Hematopoietic multipotent progenitor cell treated with erythropoietin and hydrocortisone succinate and interleukin-3 and kit ligand, for 8 days (in vitro differentiated cells): ENCODE measurements around the gene MAD1L1.

ENCODE experiments used
- DNase-seq: peaks from one replicate; pipeline ENCODE4 v3.0.0-alpha.2; 2015

The MAD1L1 gene

DNA sequence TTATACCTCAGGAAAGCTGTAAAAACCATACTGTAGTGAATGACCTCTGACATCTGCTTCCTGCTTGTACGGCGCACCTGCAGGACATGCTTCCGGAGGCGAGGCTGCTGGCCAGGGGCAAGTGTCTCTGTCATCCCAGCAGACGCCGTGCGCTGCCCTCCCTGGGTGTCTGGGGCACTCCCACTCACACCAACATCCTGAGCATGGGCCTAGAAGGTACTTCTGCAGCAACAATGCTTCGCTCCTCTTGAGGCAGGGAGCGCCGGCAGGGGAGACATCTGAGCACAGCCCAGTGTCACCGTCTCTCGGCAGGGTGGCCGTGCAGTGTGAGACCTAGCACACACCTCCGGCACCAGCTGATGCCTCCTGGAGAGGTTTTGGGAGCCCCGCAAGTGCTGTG lies 269.2 kb downstream of the MAD1L1 start:
- DNase-seq: no peak

- peak; percentile 84 for DNase-seq
These were observed 271.0 kb downstream of the MAD1L1 start for GRCh38 chr7:1961701-1962276.

DNA sequence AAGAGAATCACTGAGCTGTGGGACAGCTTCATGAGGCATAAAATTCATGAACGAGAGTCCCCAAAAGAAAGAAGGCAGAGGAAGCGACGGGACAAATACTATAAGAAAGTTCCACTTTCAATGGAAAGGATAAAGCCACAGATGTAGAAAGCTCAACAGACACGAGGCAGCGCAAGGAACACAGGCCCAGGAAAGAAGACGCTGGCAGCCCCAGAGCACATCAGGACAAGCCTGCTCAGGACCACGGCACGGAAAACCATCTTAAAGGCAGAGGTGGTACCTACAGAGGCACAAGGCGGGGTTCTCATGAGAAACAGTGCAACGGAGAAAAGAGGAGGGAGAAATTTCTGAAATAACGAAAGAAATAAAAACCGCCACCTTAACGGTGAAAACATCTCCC lies 273.4 kb downstream of the MAD1L1 start:
- DNase-seq: no peak

DNA sequence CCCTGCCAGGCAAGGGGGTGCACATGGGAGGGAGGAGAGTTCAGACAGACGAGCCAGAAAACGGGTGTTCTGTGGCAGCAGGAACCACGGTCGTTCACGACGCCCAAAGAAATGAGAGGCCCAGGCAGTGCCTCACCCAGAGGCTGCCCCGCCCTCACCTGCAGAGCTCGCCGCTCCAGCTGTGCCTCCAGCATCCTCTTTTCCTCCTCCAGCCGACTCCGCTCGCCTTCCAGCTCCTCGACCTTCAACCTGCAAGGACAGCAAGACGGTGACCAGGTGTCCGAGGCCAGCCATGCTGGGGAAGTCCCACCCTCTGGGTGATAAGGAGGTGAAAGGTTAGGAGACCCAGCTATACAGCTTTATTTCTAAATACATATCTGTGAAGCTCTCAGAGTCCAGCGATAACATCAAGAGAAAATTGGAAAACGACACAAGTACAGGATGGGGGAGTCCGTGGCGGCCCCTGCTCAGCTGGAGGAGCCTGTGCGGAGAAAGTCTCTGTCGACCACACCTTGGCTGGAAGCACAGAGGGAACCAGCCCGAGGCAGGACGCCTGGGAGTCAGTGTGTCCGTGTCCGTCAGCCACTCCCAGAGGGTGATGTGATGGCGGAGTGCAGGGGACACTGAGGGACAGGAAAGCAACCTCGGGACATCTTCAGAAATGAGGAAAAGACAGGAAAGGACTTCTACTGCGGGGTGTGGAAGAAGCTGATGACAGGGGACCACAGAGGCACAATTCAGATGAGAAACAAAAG lies 275.1 kb downstream of the MAD1L1 start:
- no peak for DNase-seq

DNA sequence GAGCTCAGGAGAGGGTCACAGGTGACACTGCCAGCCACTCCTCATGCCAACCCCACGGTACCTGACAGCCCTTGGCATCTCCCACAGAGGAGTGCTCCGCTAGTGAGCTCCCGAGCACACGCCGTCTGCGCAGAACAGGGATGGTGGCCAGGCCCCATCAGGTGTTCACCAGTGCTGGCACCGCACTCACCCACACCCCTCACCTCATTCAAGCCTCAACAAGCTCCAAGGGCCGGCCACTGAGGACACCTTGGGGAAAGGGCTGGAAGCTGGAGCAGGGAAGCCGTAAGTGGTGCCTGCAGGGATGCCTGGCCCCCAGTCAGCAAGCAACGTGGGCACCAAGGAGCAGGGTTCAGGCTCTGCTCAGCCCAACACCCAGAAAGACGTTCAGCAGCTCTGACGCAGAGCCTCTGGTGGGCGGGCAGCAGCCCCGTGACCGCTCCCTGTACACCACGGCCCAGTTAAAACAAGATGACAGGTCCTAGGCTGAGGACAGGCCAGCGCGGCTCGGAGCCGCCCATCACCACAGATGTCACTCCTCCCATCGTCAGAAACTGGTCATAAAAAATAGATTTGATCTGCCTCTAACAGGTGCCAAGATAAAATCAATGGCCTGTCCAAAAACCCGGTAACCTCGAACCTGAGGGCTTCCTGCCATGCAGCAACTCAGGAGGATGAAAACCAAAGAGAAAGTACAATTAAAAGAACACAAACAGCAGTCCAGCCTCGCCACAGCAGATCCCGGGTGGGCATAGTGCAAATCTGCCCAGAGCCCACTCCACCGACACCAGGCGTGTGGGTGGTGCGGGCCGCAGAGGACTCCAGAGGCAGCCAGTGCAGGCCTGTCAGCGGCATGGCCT lies 275.9 kb downstream of the MAD1L1 start:
- DNase-seq: no peak

DNA sequence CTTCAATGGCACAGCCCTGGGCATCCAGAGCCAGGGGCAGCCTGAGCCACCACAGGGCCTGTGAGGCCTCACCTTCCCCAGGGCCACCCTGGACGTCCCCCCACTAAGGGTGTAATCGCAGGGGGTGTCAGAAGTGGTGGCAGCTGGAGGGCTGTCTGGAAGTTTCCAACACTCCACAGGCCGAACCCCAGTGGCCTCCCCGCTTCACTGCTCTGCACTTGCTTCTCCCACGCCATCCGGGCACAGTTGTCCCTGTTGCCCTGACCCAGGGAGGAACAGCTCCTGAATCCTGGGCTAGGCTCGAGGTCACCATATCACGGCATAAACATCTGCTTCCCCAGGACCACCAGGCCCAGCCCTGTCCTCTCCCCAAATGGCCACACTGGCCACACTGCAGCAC lies 276.6 kb downstream of the MAD1L1 start:
- DNase-seq: no peak

DNA sequence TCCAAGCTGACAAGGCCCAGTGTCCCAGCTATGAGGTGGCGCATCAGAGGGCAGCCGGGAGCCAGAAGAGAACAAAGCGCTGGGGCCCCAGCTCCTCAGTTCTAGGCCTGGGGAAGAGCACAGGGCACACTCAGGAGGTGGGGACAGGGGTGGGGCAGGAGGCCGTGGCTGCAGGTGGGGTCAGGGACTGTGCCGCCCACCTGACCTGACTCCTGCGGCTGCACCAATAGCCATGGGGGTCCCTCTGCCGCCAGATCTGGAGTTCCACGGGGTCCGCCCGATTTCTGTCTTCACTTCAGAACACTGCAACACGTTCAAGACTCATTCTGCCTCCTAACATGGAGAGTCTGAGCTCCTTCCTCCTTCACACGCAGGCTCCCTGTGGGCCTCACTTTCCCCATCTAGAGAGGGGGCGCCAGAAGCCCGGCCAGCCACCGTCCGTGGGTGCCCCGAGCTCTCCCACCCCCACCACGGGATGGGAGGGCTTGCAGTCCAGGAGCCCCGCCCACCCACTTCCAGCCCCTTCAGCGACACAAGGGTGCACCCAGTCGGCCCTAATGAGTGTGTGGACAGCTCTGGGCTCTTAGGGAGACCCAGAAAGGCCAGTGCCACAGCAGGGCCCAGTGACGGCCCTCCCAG lies 278.3 kb downstream of the MAD1L1 start:
- no peak for DNase-seq

DNA sequence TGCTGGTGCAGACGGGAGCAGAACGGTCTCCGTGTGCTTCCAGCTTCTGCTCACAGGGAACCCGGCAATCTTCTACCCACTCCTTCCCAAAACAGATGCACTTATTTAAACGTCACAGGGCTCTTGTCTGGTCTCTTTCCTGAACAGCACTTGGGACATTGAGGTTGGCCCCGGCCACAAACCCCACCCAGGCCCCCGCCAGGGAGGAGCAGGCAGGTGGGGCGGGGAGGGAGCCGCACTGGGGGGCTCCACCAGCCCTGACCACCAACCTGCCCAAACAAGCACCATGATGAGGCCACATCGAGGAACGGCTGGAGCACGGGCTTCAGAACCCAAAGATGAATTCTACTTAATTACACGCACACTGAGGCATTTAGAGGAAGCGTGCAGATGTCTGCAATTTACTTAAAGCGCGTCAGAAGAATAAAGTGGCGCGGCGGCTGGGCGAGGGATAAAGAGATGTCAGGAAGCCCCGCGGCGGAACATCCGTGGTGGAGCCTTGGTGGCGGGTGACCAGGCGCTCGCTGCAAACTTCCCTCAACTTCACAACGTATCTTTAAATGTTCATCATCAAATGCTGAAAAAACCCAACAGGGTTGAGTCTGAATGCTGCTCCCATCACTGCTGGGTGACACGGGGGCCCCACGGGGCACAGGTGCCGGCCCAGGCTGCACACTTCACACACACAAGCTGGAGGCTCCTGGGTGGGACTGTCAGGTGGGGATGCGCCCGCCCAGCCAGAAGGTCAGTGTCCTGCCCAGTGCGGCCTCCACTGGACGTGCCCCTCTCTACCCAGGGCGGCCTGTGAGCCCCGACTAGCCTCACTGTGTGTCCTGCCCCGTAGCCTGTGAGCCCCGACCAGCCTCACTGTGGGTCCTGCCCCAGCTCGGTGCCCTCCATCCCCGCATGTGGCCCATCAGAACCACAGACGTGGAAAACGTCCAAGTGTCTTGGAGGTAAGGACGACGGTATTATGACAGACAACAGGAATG lies 279.2 kb downstream of the MAD1L1 start:
- DNase-seq: no peak

- DNase-seq: no peak
These were observed 280.0 kb downstream of the MAD1L1 start for GRCh38 chr7:1952781-1953180.

DNA sequence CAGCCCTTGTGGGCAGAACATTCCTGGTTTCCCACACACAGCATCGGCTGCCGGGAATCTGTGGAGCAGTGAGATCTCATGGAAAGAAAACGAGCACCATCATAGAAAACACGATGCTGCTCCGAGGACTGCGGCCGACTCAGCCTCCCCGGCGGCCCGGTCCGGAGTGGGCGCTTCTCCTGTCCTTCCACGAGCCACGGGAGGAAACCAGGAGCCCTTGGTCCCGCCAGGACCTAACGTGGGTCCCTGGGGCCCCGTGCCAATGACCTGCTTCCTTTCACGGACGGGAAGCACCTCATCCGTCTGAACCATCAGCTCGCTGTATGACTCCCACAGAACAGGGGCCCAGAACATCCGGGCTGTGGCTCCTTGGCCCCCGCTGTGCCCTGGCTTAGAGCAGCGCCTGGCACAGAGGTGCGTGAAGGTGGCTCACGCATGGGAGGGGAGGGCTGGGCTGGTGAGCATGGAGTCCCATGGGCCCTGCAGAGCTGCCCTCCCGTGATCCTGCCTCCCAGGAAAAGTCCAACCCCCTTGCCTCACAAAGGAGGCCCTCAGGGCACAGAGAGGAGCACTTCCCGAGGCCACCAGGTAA lies 280.5 kb downstream of the MAD1L1 start:
- DNase-seq: no peak

DNA sequence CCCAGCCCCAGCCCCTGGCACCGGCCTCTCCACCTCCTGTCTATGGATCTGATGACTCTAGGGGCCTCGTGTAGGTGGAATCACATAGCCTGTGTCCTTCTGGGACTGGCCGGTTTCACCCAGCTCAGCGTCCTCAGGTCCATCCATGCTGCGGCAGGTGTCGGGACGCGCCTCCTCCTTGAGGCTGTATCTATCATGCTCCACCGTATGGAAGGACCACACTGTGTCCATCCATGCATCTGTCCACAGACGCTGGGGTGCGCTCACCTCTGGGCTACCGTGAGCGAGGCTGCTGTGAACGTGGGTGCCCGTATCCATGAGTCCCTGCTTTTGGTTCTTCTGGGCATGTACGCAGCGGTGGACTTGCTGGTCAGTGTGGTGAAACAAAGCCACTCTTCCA lies 281.1 kb downstream of the MAD1L1 start:
- DNase-seq: no peak

DNA sequence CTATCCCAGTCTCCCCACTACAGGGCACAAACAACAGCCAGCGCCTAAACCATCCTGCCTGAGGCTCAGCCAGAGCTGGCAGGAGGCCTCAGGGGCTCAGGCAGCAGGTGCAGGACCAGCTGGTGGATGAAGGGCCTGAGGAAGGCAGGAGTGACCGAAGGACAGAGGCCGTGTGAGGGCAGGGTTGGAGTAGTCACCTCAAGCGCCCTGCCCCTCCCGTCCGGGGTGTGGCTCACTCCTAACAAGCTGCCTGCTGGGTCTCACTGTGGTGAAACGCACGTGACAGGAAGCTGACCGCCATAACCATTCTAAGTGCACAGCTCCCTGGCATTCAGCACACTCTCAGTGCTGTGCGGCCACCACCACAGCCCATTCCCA lies 281.6 kb downstream of the MAD1L1 start:
- DNase-seq: peak; percentile 86

DNA sequence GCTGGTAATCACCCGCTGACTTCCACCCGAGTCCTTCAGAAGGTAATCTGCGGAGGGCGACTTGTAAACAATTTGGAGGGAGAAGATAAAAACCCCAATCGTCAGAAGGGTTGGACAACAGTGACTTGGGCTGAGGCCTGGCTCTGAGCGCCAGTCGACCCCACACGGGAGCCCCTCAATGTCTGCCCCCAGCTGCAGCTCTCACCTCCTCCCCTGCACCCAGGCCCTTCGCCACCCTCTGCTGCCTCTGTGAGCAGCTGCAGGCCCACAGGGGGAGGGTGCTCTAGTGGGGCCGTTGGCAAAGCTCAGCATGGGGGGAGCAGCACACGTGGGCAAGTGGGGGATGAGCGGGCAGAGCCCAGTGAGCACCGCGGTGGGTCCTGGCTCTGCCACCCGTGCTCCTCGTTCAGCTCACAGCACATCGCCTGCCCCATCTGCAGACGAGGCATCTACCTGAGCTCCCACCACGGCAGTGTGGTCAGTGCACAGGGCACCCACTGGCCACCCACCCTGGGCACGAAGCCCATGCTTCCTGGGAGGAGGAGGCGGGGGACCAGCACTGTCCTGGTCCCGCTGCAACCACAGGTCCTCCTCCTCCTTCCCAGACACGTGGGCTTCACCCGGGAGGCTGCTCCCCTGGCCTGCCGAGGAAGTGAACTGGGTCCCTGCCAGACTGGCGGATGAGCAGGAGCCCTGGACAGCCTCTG lies 282.1 kb downstream of the MAD1L1 start:
- DNase-seq: peak; percentile 41

DNA sequence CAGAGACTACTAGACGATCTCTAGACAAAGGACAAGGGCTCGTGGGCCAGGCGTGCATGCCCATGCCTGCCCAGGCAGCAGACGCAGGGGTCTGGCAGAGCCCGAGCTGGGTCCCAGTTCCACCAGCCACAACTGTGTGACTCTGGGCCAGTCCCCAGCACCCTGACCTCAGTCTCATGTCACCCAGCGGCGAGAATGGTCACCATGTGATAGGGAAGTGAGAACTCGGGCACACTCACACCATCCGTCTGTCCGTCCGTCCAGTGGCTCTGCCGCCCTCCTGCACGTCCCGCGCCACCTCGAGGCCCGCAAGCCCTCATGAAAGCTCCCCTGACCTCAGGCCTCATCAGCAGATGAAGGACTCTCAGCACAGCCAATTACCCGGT lies 282.7 kb downstream of the MAD1L1 start:
- DNase-seq: no peak

GRCh38 chr7:1949681-1950055 lies 283.1 kb downstream of the MAD1L1 start:
- no peak for DNase-seq

DNA sequence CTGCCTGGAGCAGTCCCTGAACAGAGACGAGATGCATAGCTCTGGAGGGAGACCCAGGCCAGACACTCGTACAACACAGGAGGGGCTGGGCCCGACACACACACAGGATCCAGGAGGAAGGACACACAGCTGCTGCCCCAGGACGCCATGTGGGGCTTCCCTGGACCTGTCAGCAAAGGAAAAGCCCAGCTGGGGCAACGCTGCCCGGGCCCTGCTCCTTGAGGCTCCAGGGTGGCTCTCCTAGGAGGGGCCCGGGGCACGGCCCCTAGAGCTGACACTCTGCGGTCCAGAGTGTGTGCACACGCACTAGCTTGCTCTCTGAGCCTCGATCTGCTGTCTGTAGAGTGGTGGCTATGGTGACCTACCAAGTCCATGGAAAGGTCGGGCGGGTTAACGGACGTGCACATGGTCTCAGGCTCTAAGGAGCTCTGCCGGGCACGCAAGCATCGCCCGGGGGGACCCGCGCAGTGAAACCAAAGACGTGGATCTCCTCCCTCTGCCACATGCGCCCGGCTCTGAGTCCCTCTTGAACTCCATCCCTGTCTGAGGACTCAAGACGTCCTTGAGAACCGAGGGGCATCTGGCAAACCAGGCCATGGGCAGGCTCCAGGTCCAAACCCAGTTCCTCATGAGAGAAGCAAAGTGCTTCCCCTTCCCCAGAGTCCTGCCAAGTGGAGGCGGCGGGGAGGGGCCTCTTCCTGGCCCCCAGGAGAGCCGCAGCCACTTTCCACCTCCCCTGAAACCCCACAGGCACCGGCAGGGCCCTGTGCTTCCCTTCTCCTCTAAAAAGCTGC lies 283.7 kb downstream of the MAD1L1 start:
- no peak for DNase-seq

GRCh38 chr7:1948301-1948796 lies 284.4 kb downstream of the MAD1L1 start:
- peak; percentile 47 for DNase-seq

DNA sequence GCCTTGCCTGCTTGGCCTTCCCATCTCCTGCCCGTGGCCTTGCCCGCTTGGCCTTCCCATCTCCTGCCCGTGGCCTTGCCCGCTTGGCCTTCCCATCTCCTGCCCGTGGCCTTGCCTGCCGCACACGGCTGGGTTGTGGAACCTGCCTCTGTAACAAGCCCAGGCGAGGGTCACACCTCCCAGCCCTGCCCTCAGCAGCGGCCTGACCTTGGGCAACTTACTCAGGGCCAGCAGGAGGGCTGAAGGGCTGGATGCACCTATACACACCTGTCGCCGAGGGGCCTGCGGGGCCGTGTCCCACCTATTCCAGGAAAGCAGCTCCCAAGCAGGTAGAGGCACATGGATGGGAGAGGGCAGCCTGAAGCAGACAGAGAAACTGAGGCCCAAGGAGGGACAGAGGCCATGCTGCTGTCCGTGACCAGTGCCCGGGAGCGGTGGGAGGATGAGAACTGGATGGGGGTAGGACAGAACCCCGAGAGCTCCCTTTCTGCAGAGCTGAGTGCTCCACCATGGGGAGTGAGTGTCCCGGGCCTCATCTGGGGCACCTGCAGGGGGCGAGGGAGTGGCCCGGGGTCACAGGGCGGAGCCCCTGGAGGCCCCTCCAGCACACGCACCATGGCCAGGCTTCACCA lies 285.0 kb downstream of the MAD1L1 start:
- no peak for DNase-seq

DNA sequence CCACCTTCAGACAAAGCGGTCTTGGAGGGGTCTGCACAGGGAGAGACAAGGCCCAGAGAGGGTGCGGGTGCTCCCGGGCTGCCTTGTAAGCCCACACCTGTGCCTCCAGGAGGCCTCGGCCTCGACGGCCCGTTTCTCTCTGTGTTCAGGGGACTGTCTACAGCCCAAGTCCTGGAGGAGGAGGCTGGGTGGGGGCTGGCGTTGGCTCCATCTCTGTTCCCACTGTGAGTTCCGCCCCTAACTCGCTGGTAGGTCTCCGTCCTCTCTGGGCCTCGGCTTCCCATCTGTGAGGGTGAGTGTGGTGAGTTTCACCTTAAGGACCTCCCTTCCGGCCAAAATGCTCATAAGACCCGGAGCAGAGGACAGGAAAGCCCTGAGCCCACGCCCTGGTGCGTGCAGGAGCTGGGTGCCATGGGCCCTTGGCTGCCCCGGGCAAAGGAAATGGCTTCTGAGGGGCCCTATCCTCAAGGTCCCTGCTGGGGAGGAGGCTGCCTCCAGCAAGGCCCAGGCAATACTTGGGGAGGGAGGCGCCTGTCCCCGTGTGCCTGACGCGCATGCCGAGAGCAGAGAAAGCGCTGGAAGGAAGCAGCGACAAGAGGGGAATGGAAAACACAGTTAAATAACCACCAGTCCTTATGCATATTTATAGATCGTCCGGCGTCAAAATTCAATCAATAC lies 285.8 kb downstream of the MAD1L1 start:
- DNase-seq: no peak
